Endometrium (tissue), 2 donors: Measurements from ENCODE around the gene CCT7.
A peak's percentile ranks its signal among the peaks of the same experiment; 100 is the strongest.

Source experiments
- FAIRE-seq: peaks from 2 replicates; lab custom pipeline; 2012; peaks lifted over from hg19 to GRCh38; lab: Jason Lieb, UNC
- donor health status: control.
- donor health status: control.

CCT7 gene

DNA sequence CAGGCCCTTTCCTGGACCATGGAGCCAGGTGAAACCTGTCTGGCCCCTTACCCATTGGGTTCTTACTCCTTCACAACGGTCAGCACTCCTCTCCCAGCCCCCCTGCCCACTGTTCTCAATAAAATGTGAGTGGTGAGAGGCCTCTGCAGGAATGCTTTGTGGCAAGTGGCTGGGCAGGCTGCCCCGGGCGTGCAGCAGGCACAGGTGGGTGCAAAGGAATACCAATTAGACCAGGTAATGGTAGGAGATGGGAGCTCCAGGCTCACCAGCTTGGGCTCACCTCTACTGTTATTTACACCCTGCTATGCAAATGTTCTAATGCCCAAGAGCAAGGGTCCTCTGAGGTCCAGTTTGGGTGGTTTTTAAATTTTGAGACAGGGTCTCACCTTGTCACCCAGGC is 7.0 kb upstream of the CCT7 start:
- FAIRE-seq, result no peak

DNA sequence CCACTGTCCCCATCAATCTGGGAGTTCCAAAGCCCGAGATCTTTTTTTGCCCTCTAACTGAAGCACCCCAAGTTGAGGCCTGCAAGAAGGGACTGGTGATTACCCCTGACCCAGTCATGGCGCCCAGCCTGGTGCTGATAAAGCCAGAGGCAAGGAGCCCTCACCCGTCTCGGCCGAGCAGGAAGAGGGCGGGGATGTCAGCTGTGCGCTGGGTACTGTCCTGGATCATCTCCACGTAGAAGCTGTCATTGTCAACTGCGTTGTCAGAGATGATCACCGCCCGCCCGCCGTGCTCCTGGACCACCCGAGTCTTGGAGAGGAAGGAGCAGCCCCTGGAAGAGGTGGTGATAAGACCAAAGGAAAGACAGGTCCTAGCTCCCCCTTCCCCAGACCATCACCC is 5.5 kb upstream of the CCT7 start:
- no peak for FAIRE-seq

DNA sequence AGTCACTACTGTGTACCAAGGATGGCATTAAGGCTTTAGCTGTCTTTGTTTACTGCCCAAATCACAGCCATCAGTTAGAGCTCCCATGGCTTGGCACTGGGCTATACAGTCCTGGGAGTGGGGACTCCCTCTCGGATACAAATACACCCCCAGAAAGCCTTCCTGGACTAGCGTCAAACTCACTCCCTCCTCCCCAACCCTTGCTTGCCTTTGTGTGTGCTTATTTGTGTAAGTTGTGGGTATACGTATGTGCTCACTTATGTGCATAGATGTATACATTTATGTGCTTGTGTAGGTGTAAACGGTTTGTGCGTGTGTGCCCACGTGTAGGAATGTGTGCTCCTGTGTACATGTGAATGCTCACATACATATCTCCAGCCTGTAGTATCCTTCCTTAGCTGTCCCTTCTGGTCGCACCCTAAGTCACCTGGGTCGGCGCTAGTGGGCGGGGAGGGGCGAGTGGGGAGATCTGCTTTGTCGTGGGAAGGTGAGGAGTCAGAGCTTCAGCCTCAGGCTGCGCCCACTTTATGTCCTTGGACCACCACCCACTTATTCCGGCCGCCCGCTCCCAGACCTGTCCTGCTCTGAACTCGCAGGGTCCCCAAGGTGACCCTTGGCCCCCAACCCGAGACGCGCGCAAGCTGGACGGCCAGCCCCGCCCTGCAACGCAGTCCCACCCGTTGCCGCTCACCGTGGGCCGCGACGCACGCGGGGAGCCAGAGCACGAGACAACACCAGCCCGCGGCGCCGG is 1.5 kb upstream of the CCT7 start:
- FAIRE-seq, result no peak

DNA sequence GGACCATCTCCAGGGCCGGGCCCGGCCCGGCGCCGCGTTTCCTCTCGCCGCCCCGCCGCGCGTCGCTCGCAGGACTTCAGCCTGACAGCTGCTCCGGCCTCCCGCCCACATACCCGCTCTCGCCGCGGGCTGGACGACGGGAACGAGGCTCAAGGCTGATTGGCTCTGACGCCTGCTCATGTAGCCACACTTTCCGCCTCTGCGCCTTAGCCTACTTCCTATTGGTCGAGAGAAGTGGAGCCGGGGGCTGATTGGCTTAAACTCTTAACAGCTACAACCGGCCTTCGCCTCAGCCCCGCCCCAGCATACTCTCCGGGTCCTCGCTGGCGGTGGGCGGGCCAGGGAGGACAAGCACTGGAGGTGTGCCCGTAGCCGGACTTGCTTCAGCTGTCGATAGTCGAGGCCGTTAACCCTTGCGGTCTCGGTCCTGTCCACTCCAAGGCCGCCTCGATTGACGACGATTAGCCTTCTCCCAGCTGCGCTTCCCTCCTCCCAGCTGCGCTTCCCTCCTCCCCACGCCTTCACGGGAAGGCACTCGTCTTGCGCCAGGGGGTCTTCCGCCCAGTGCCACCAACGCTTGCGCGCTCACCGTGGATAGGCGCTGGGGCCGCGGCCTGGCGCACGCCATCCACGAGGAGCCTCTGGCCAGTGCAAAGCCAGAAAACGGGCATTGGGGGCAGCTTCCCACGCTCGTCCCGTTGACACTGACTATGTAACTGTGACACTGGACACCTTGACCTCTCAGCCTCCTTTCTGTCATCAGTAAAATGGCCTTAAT is 765 bp upstream of the CCT7 start, which contains the start of gene PRADC1:
Gene PRADC1 (minus strand): TSS at position 86 of the 778 bp plus-strand sequence. CDS start 79 bp downstream, at position 7.
- peak; percentile 92 for FAIRE-seq

DNA sequence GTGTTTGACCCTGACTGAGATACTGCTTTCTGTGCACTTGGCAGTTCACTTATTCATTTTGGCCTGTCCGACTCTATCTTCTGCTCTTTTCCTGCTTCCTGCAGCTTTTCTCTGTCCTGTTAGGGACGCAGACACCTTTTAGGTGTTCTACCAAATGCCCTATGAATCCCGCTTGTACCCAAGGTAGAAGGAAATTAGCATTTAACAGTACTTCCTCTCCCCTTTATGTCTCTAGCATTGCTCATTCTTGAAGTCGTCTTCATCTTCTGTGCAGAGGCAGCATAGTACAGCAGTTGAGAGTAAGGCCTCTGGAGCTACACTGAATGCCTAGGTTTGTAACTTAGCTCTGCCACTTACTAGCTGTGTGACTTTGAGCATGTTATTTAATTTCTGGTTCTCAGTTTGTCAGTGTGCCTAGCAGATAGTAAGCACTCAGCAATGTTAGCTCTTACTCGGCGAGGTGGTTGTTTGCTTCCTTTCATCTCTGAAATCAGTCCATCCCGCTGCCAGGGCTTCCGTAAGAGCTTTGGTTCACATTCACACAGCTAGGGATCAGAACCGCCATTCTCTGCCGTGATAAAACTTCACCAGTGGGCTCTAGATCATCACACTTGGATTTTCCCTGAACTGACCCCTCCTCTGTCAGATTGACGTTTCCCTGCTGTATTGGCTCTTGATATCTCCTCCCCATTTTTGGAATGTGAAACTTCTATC is 1.4 kb downstream of the CCT7 start:
- no peak for FAIRE-seq

DNA sequence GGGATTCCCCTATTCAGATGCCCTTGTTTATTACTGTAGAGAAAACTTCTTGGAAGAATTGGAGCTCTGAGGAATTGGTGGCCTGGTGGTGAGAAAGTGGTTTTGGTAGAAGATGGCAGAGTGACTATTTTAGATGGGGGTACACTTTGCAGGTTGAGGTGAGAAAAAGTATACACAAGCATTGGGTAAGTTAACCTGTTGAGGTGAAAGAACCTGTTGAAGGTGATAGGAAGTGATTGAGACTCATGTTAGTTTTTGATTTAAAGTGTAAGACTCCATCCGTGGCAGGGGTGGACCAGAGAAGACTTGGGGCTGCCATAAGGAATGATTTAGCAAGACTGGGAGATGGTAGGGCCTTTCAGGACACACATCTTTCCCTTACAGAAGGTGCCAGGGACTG is 3.1 kb downstream of the CCT7 start:
- no peak for FAIRE-seq

DNA sequence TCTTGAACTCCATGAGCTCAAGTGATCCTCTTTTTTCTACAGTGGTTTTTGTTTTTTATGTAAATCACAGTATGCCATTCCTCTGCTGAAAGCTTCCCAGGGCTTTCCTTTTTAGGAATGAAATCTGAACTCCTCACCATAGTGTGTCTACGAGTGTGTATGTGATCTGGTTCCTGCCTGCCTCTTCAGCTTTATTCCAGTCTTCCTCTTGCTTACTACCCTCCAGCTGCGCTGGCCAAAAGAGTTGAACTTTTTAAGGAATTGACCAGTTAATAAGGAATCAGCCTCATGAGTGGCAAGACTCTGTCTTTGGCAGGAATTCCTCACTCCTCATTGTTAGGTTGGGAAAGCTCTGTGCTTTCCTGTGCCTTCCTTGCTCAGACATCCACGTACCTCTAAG is 4.0 kb downstream of the CCT7 start:
- no peak for FAIRE-seq

DNA sequence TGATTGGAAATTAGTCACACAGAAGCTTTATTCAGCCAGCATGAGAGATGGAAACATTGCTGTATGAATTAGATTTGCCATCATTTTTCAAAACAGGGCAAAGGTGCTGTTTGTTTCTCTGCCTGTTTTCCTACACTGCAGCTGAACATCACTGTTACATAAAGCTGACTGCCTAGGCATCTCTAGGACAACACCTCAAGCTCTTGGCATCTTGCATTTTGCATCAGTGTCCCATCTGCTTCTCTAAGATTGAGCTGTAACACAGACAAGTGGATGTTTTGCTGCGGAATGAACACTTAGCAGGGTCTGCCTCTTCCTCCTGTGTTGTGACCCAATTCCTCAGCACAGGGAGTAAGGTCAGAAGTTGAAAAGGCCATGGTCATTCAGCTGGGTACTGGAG is 4.9 kb downstream of the CCT7 start:
- FAIRE-seq, result no peak

DNA sequence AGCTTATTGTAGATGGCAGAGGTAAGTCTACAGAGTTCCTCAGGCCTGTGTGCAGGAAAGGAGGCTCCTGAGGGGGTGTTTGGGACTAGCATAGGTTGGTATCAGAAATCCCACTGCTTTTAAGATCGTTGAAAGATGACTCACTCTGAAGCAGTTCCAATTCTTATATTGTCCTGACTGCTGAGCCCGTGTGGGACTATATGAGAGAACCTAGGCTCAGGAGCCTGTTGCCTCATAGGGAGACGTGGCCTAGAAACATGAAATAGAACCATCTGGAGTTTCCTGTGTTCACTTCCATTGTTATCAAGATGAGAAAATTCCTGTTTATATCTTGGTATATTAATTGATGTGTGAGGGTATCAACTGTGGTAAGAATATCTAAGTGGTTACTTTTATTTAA is 5.7 kb downstream of the CCT7 start:
- no peak for FAIRE-seq

DNA sequence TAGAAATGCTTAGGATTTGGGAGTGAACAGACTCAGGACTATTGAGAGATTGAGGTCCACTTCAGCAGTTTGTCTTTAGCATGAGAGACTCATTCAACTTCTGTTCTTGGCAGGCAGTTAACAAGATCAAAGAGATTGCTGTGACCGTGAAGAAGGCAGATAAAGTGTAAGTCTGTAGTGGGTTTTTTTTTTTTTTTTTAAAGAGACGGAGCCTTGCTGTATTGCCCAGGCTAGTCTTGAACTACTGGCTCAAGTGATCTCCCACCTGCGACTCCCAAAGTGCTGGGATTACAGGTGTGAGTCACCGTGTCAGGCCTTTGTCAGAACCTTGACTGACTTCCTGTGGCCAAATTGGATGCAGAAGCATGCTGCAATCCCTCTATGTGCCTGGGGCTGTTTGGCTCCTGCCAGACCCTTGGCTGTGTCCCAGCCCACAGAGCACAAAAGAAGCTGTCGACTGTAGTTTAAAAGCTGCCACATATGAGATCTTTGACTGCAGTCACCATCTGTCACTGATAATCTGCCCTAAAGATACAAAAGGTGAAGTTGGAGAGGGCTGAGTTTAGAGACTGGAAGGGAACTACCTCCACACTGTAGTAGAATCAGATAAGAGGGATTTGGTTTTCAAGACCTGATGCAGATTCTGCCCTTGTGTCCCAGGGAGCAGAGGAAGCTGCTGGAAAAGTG is 9.9 kb downstream of the CCT7 start:
- FAIRE-seq, result no peak

DNA sequence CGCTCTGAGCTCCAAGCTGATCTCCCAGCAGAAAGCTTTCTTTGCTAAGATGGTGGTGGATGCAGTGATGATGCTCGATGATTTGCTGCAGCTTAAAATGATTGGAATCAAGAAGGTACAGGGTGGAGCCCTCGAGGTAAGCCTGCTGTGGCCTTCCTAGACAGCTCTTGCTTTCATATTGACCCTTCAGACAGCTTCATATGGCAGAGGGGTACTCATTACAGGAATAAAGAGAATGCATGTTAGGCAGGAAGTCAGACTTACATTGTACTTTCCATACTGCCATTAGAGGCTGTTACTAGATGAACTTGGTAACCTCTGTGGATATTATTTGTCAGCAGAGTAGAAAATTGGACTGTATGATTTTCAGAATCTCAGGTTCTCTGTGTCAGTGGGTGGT is 10.5 kb downstream of the CCT7 start:
- FAIRE-seq, result no peak

DNA sequence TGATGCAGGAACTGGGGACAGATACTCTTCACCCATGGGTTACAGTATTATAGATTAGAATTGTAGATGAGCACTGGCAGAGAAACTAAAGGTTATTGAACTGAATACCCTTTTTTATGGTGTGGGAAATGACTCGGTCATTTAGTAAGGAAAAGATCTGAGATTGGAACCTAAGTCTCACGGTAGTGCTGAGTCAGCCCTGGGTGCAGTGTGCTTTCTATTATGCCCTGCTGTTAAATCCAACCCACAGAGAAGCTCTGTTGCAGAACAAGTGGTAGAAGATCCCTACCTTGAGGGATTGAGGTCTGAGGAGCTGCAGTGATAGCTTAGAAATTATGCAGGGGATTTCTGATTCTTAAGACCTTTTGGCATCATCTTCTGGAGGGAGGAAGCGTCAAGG is 12.7 kb downstream of the CCT7 start:
- no peak for FAIRE-seq

DNA sequence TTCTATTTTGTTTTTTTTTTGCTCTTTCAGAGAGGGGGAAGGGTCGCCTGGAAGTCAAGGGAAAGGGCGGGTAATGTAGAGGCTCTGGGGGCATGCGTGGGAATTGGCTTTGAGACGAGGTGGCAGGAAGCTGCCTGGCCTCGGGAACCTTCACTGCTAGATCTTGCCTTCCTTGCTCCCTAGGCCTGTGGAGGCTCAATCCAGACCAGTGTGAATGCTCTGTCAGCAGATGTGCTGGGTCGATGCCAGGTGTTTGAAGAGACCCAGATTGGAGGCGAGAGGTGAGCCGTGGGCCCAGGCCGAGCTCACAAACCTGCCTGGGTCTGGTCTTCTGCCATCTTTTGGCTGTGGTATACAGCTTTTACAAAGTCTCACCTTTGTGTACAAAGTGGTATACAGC is 15.5 kb downstream of the CCT7 start:
- FAIRE-seq, result no peak

DNA sequence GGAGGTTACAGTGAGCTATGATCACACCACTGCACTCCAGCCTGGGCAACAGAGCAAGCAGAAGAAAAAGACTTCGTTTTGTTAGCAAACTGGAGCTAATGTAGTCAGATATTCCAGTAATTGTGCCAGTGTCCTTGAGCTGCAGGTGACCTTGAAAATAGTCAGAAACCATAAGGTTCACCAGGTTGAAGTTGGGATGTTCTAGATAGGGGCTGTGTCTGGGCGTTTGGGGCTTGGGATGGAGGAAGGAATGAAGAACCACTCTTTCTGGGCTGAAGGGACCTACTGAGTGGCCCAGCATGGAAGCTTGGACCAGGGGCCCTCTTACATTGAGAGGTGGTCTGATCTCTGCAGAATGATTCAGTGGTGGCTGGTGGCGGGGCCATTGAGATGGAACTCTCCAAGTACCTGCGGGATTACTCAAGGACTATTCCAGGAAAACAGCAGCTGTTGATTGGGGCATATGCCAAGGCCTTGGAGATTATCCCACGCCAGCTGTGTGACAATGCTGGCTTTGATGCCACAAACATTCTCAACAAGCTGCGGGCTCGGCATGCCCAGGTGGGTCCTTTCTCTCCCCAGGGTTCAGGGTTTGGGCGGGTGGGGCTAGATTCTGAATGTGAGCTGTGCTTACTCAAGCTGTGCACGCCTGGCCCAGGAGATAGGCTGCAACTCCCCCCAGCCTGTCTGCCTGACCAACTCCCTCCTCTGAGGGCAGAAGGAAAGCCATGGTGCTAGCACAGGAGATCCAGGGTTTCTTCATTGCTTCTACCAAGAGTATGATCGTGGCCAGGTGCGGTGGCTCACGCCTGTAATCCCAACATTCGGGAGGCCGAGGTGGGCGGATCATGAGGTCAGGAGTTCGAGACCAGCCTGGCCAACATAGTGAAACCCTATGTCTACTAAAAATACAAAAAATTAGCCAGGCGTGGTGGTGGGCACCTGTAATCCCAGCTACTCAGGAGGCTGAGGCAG is 17.1 kb downstream of the CCT7 start:
- no peak for FAIRE-seq

DNA sequence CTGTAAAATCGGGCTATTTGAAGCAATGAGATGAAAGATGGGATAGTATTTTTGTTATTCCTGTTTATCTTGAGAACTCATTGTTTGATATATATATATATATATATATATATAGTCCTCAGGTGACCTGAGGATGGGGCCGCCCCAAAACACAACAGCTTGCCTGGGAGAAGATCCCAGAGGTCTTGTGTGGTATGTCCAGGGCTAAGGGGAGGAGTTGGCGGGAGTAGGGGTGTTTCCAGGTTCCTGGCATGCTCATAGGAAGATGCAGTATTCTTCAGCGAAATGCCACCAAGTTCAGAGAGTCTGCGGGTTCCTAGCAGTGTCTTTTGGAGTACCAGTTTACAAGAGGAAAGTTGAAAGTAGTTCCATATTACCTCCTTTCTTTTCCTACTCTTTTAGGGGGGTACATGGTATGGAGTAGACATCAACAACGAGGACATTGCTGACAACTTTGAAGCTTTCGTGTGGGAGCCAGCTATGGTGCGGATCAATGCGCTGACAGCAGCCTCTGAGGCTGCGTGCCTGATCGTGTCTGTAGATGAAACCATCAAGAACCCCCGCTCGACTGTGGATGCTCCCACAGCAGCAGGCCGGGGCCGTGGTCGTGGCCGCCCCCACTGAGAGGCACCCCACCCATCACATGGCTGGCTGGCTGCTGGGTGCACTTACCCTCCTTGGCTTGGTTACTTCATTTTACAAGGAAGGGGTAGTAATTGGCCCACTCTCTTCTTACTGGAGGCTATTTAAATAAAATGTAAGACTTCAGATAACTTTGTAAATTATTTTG is 18.3 kb downstream of the CCT7 start:
- FAIRE-seq, result no peak

DNA sequence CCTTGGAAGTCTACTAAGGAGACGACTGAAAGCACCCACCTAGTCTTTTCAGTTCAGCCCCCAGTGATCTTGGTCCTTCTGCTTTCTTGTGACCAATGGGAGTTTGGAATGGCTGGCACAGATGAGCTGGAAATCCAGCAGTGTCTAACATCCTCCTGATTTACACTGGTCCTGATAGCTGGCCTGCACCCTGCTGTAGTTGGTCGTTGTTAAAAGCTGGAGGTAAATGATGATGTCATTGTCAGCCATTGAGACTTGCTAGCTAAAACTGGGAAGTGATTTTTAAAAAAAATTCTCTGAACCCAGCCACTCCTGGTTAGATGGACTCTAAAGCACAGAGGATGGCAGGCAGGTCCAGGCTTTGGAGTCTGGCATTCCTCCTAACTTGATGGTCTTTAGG is 19.3 kb downstream of the CCT7 start:
- FAIRE-seq, result no peak

DNA sequence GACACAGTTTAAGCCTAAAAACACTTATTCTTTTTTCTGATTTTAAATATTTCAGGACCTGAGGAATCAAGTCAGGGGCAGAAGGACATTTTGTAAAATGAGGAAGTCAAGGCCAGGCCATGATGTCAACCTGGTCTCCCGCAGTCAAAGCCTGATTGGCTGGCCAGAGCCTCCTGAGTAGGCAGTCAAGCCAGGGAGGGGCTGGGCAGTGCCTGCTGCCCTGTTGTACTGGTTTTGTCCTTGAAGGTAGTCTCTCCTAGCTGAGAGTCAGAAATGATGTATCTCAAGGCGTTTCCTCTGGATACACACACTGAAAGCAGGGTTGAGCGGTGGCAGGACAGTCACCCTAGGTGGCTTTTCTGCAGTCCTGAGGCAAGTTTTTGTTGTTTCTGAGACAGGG is 19.8 kb downstream of the CCT7 start:
- FAIRE-seq, result no peak

DNA sequence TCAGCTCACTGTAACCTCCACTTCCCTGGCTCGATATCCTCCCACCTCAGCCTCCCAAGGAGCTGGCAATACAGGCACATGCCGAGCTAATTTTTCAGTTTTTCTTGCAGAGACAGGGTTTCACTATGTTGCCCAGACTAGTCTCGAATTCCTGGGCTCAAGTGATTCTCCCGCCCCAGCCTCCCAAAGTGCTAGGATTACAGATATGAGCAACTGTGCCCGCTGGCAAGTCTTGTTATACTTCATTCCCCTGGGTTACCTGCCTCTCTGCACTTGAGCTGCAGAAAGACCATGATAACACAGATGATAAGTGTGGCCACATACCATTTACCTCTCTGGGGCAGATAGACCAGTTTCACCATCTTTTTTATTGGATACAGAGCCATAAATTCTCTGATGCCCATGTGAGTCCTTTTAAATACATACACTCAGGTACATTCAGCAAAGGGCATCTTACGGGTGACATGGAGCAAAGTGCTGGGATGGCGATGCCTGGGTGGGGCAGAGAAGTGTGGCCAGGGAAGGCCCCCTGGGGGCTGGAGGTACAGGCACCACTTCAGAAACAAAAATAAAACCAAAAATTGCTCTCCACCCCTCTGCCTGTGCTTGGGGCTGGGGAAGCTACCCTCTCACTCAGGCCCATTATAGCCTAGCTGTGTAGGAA is 20.4 kb downstream of the CCT7 start:
- FAIRE-seq, result no peak

DNA sequence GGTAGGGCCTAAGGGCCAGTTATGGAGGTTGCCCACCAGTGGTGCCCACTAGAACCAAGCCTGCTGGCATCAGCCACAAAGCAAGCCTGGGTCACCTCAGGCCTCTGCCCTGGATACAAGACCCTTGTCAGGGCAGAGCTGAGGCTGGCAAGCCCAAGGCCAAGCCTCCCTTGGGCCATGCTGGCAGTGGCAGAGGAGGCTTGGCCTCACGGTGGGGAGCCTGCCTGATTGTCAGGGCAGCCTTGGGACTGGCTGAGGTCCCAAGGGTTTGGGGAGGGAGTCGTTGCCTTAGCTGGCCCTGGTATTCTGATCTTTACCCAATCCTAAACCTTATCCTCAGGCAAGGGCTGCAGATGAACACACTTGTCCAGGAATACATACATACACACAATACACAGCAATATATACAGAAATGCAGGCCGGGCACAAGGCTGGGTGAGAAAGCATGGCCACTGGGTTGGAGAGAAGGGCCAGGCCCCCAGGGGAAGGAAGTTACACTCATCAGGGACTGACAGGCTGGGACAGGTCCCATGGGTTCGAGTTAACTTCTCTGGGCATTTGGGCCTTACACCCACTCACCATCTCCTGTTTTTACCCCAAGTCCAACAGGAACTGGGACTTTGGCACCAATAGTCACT is 21.0 kb downstream of the CCT7 start:
- no peak for FAIRE-seq
